Brain microvascular endothelial cell (primary cell): ENCODE results near the gene FECH.

Experiments
- DNase-seq: peaks from one replicate; pipeline ENCODE4 v3.0.0-alpha.2; 2020
- H3K27ac ChIP-seq: fragments of 250-450 bp; sonication (Bioruptor Pico); 2 replicates; pipeline ENCODE4 v1.5.1; 2020; ENCODE audit warnings: mild to moderate bottlenecking, moderate library complexity
- H3K27me3 ChIP-seq: fragments of 250-450 bp; sonication (Bioruptor Pico); replicated peaks from 2 replicates; pipeline ENCODE4 v1.5.1; 2020; ENCODE audit warnings: mild to moderate bottlenecking
- H3K36me3 ChIP-seq: fragments of 250-450 bp; sonication (Bioruptor Pico); replicated peaks from 2 replicates; pipeline ENCODE4 v1.5.1; 2020; ENCODE audit warnings: mild to moderate bottlenecking
- H3K4me3 ChIP-seq: 2 replicates; pipeline ENCODE4 v1.5.1; 2011; ENCODE audit warnings: low read depth, mild to moderate bottlenecking, control low read depth, low read length, moderate library complexity
- CTCF ChIP-seq: IDR thresholded peaks from 2 replicates; pipeline ENCODE4 v1.5.1; 2011; ENCODE audit warnings: low read depth, mild to moderate bottlenecking, moderate library complexity, low read length, control low read depth, inconsistent platforms; ENCODE audit errors: missing control alignments
- in situ Hi-C: cut with HindIII; loops from 2 replicates; pipeline ENCODE4 v1.10.0; 2017; ENCODE audit warnings: low sequenced_read_pairs, low pct_ligation_motif_present

Gene FECH

DNA sequence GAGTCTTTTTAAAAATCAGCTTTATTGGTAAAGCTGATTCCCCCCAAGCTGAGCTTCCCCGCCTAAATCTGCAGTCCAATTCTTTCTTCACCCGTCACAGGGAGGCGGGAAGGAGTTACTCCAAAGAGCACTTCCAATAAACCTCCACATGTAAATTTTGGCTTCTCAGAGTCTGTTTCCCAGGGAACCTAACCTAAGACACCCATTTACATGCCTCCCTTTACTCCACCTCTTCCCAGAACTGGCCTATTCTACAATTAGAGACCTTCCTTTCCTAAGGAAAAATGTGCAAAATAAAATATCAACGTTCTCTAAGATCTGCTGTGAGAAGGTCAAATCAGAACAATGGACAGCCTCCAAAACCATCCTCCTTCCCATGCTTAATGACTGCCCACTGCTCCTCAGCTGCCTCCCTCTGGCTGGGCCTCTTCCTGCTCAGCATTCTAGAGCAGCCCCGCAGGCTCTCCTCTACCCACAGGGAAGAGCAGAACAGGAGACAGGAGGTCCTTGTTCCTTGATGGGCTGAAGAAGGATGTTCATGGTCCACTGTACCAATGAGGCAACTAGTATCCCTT, 87.7 kb downstream of the FECH start:
- H3K4me3 ChIP-seq: no peak overlapping the region
- H3K36me3 ChIP-seq: no peaks in the 10 kb centered on the region
- no peak for TF ChIP-seq CTCF
- H3K27me3 ChIP-seq: no peaks in the 10 kb centered on the region
- DNase-seq: no peak
- H3K27ac ChIP-seq: no peak overlapping the region
- in situ Hi-C loops: no loop called here
